Hepatocyte (in vitro differentiated cells): ENCODE data around the gene RANBP1. TPM values are rescaled to one million over a fixed set of nuclear protein-coding genes. Genes with fewer than 3 reads are reported as not detected.

Source experiments
- DNase-seq: peaks from one replicate; pipeline ENCODE4 v3.0.0-alpha.2; 2016; ENCODE audit warnings: low spot score
- H2AFZ ChIP-seq: fragments of 200-600 bp; sonication (generic); 2 replicates; pipeline ENCODE4 v1.6.0; 2016; ENCODE audit warnings: antibody characterized with exemption, mild to moderate bottlenecking
- H3K27ac ChIP-seq: fragments of 200-600 bp; sonication (generic); 2 replicates; pipeline ENCODE4 v1.5.1; 2016; ENCODE audit warnings: mild to moderate bottlenecking
- H3K27me3 ChIP-seq: fragments of 200-600 bp; sonication (generic); 2 replicates; pipeline ENCODE4 v1.6.1; 2016
- H3K36me3 ChIP-seq: fragments of 200-600 bp; sonication (generic); replicated peaks from 2 replicates; pipeline ENCODE4 v1.5.1; 2016; ENCODE audit warnings: low read depth; ENCODE audit not compliant: insufficient read depth
- H3K4me1 ChIP-seq: fragments of 200-600 bp; sonication (generic); 2 replicates; pipeline ENCODE4 v1.5.1; 2016; ENCODE audit warnings: mild to moderate bottlenecking, moderate library complexity; ENCODE audit not compliant: insufficient read depth
- H3K4me2 ChIP-seq: fragments of 200-600 bp; sonication (generic); 2 replicates; pipeline ENCODE4 v1.6.0; 2016
- H3K4me3 ChIP-seq: fragments of 200-600 bp; sonication (generic); 2 replicates; pipeline ENCODE4 v1.5.1; 2016; ENCODE audit warnings: mild to moderate bottlenecking
- H3K79me2 ChIP-seq: fragments of 200-600 bp; sonication (generic); 2 replicates; pipeline ENCODE4 v1.6.0; 2017; ENCODE audit warnings: mild to moderate bottlenecking
- H3K9me2 ChIP-seq: fragments of 200-600 bp; sonication (generic); replicated peaks from 2 replicates; pipeline ENCODE4 v1.6.0; 2017; ENCODE audit warnings: mild to moderate bottlenecking; ENCODE audit not compliant: insufficient read depth
- H3K9me3 ChIP-seq: fragments of 200-600 bp; sonication (generic); 2 replicates; pipeline ENCODE4 v1.5.1; 2016; ENCODE audit warnings: low read depth, mild to moderate bottlenecking
- H4K20me1 ChIP-seq: fragments of 200-600 bp; sonication (generic); 2 replicates; pipeline ENCODE4 v1.6.0; 2016; ENCODE audit warnings: mild to moderate bottlenecking; ENCODE audit not compliant: insufficient read depth, poor library complexity, severe bottlenecking
- EZH2 ChIP-seq: fragments of 200-600 bp; sonication (generic); IDR thresholded peaks from 2 replicates; pipeline ENCODE4 v1.6.1; 2016; ENCODE audit warnings: antibody characterized with exemption, mild to moderate bottlenecking, borderline replicate concordance
- EZH2phosphoT487 ChIP-seq: fragments of 200-600 bp; sonication (generic); IDR thresholded peaks from one replicate; pipeline ENCODE4 v1.6.1; 2018; ENCODE audit warnings: antibody characterized with exemption, mild to moderate bottlenecking, low read depth, moderate library complexity; ENCODE audit not compliant: unreplicated experiment, severe bottlenecking
- WGBS: methylation state at CpG from one replicate; pipeline ENCODE4 v1.1.6; 2016; ENCODE audit warnings: low lambda C conversion rate; ENCODE audit errors: missing lambda C conversion rate; 5-methylcytosine and 5-hydroxymethylcytosine counted together
- polyA plus RNA-seq: library from polyadenylated mRNA; unstranded; fragments of >200 nt; fragmentation: Nextera tagmentation; extraction: Ambion mirVana; gene quantifications from 2 replicates; pipeline ENCODE4 v1.2.1, GENCODE V29; 2016
- total RNA-seq: library from RNA; depleted of rRNA; stranded (reverse); fragments of >200 nt; gene quantifications from 2 replicates; pipeline ENCODE4 v1.2.3, GENCODE V29; 2014
- TF ChIP-seq, protein P1 (sequence below): fragments of 200-600 bp; sonication (generic); IDR thresholded peaks from 2 replicates; pipeline ENCODE4 v1.5.1; 2016; ENCODE audit warnings: antibody characterized with exemption, mild to moderate bottlenecking; ENCODE audit not compliant: poor library complexity

RANBP1 gene
- total and polyA plus RNA-seq, 2 experiments from 2014 or later: 189 to 227 TPM

DNA sequence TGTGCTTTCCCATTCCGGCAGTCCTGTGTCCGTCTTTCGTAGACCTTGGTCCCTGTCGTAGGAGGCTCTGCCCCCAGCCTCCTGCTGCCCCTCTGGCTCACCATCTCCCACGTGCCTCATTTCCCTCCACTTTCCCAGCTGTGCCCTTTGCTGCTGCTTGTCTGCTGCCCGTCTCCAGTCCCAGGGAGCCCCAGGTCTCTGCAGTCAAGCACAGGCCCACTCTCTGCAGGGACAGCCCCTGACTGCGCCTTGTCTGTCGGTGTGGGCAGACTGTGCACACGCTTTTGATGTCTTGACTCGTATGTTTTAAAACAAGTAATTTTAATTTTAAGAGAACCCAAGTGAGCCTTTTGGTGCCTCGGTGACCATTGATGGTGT lies 23.4 kb upstream of the RANBP1 start:
- Histone ChIP-seq H3K9me3 (no peaks in the 10 kb centered on the region), H3K79me2 (peaks cover 22% of the 10 kb centered on the region), H3K4me2 (no peak overlapping the region), H3K36me3 (no peaks in the 10 kb centered on the region), H3K27me3 (no peaks in the 10 kb centered on the region), H3K27ac (no peak overlapping the region), H2AFZ (no peak overlapping the region), H3K4me3 (no peak overlapping the region), H4K20me1 (no peaks in the 10 kb centered on the region), H3K9me2 (no peaks in the 10 kb centered on the region), H3K4me1 (no peaks in the 10 kb centered on the region)
- TF ChIP-seq, protein P1, sequence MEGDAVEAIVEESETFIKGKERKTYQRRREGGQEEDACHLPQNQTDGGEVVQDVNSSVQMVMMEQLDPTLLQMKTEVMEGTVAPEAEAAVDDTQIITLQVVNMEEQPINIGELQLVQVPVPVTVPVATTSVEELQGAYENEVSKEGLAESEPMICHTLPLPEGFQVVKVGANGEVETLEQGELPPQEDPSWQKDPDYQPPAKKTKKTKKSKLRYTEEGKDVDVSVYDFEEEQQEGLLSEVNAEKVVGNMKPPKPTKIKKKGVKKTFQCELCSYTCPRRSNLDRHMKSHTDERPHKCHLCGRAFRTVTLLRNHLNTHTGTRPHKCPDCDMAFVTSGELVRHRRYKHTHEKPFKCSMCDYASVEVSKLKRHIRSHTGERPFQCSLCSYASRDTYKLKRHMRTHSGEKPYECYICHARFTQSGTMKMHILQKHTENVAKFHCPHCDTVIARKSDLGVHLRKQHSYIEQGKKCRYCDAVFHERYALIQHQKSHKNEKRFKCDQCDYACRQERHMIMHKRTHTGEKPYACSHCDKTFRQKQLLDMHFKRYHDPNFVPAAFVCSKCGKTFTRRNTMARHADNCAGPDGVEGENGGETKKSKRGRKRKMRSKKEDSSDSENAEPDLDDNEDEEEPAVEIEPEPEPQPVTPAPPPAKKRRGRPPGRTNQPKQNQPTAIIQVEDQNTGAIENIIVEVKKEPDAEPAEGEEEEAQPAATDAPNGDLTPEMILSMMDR: no peak
- TF ChIP-seq EZH2phosphoT487 (no peak), EZH2 (no peak)
- no peak for DNase-seq
- WGBS: 98% methylated on average over 11 of the region's 11 CpGs

DNA sequence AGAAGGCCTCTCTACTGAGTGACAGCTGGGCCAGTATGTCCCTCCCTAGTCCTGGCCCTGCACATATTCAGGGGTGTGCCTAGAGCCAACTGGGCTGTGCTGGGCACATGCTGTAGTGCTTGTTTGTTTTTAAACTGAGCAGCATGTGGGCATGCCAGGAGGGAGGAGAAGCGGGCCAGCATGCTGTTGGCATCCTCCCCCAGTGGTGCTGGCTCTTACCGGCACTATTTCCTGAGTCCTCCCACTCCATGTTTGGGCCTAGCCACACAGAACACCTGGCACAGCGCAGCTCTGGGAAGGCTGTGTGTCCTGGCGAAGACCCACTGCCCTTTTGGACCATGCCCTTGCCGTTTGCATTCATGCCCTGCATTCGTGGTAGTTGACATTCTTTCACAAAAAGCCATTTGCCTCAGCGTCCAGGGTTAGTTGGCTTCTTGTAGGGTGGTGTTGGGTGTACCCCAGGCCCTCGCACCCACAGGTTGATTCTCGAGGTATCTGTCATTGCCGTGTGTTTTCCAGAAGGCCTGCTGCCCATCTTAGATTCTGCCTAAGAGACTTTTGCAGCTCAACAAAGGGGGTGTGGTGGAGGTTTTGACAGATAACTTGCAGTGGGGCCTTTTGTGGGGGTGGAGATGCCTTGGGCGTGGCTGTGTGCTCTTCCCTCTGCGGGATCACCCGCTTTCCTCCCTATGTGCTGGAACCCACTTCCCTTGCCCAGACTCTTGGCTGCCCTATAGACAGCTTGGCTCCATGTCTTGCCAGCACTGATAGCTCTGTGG lies 22.3 kb upstream of the RANBP1 start:
- Histone ChIP-seq H3K9me2 (no peaks in the 10 kb centered on the region), H3K4me2 (no peak overlapping the region), H3K9me3 (no peaks in the 10 kb centered on the region), H3K36me3 (no peaks in the 10 kb centered on the region), H3K27ac (no peak overlapping the region), H3K79me2 (peaks cover 20% of the 10 kb centered on the region), H4K20me1 (no peaks in the 10 kb centered on the region), H3K4me3 (no peak overlapping the region), H3K4me1 (no peaks in the 10 kb centered on the region), H2AFZ (no peak overlapping the region), H3K27me3 (no peaks in the 10 kb centered on the region)
- TF ChIP-seq EZH2phosphoT487 (no peak), EZH2 (no peak)
- TF ChIP-seq, protein P1: no peak
- DNase-seq: no peak
- WGBS: 96% methylated on average over 13 of the region's 13 CpGs

DNA sequence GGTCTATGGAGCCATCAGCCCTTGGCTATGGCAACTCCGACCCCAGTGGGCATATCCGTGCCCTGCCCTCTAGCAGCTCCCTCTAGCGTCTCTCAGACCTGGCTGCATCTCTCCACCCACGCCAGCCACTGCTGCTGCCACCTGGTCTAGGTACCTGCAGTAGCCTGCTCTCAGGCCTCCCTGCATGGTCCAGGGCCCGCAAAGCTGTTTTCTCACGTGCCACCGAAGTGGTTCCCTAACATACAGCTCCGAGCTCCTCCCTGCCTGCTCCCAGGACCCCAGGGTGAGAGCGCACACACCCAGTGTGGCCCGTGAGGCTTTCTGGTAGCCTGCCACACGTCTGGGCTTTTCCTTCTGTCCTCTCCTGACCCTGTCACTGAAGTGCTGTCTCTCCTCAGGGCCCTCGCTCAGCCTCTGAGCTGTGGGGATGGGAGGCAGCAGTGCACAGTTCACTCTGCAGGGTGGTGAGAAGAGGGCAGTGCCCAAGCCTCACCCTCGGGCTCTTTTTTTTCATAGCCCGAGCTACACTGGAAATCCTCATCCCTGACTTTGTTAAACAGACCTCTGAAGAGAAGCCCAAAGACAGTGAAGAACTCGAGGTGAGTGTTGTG lies 21.6 kb upstream of the RANBP1 start:
- Histone ChIP-seq H4K20me1 (no peaks in the 10 kb centered on the region), H3K36me3 (no peaks in the 10 kb centered on the region), H3K4me3 (no peak overlapping the region), H2AFZ (no peak overlapping the region), H3K4me2 (no peak overlapping the region), H3K27me3 (no peaks in the 10 kb centered on the region), H3K27ac (no peak overlapping the region), H3K79me2 (peaks cover 20% of the 10 kb centered on the region), H3K9me2 (no peaks in the 10 kb centered on the region), H3K9me3 (no peaks in the 10 kb centered on the region), H3K4me1 (no peaks in the 10 kb centered on the region)
- DNase-seq: no peak
- 96% methylated on average over 15 of the region's 15 CpGs for WGBS
- TF ChIP-seq EZH2 (no peak), EZH2phosphoT487 (no peak)
- TF ChIP-seq, protein P1: no peak
